Transverse colon (tissue), 4 donors: ENCODE measurements around the gene CCL15.

Experiments used
- CTCF ChIP-seq, 5 experiments: fragments of 200-600 bp in 3 of 5; fragments of 450-650 bp in 2 of 5; sonication (generic) in 3 of 5; IDR thresholded peaks; 1 replicate in 2 of 5; 2 replicates in 3 of 5; pipeline ENCODE4 v1.5.1; 2016 to 2017; ENCODE audit warnings: antibody characterized with exemption in 5 of 5, inconsistent platforms in 3 of 5, mild to moderate bottlenecking in 2 of 5, moderate library complexity in 1 of 5
- EP300 ChIP-seq: sonication (generic); formaldehyde crosslinking; IDR thresholded peaks from one replicate; pipeline ENCODE4 v1.6.1; 2017; ENCODE audit warnings: antibody characterized with exemption, low read depth
- POLR2A ChIP-seq: fragments of 450-650 bp; IDR thresholded peaks from one replicate; pipeline ENCODE4 v1.6.1; 2016; ENCODE audit warnings: antibody characterized with exemption, mild to moderate bottlenecking, moderate library complexity
- POLR2AphosphoS5 ChIP-seq, 3 donors: sonication (generic); formaldehyde crosslinking; IDR thresholded peaks; one replicate each; pipeline ENCODE4 v1.6.1; 2016; ENCODE audit warnings: antibody characterized with exemption in 3 of 3

GRCh38 chr17:36016555-36016954 lies 15.2 kb upstream of the CCL15 start:
- TF ChIP-seq CTCF (IDR thresholded peaks at IDR 0.05), result no peak
- no peak for TF ChIP-seq EP300
- no peak for TF ChIP-seq POLR2AphosphoS5 (IDR thresholded peaks at IDR 0.05)
- no peak for TF ChIP-seq POLR2A
